ENCODE results near the gene COQ8B.

The COQ8B gene

DNA sequence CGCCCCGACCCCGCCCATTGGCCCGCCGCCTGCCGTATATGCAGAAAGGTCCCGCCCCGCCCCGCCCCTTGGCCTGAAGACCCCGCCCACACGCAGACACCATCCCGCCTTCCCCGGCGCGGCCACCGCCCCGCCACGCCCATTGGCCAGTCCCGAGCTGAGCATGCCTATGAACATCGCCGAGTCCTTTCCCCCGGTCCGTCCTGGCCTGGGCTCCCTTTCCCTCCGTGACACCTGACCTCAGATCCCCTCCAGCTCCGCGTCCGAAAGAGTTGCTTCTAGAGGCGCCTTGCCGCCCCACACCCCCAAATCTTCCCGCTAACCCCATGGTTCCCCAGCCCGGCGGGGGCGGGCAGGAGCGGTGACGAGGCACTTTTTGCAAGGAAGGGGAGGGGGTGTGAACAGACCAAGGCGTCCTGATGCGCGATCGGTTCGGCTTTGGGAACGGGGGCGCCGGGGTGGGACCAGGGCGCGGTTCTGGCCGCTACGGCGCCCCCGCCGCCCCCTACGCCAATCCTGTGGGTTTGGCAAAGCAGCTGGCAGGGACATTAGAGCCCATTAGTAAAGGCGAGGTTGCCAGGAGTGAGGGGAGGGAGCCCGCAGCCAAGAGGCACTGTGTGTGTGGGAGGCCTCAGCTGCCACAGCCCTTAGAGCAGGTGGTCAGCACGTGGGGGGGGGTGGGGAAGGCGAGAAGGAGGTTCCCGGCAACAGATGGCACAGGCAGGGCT is 25.8 kb downstream of the COQ8B start:
- peak; percentile 57 for DNase-seq (ENCODE audit: low read depth)
- TF ChIP-seq, protein P1, sequence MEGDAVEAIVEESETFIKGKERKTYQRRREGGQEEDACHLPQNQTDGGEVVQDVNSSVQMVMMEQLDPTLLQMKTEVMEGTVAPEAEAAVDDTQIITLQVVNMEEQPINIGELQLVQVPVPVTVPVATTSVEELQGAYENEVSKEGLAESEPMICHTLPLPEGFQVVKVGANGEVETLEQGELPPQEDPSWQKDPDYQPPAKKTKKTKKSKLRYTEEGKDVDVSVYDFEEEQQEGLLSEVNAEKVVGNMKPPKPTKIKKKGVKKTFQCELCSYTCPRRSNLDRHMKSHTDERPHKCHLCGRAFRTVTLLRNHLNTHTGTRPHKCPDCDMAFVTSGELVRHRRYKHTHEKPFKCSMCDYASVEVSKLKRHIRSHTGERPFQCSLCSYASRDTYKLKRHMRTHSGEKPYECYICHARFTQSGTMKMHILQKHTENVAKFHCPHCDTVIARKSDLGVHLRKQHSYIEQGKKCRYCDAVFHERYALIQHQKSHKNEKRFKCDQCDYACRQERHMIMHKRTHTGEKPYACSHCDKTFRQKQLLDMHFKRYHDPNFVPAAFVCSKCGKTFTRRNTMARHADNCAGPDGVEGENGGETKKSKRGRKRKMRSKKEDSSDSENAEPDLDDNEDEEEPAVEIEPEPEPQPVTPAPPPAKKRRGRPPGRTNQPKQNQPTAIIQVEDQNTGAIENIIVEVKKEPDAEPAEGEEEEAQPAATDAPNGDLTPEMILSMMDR (conservative IDR thresholded peaks at IDR 0.05; ENCODE audit: low read depth, low read length), result no peak
- H3K4me3 ChIP-seq (ENCODE audit: low read length), result peak overlapping the region; percentile 49

DNA sequence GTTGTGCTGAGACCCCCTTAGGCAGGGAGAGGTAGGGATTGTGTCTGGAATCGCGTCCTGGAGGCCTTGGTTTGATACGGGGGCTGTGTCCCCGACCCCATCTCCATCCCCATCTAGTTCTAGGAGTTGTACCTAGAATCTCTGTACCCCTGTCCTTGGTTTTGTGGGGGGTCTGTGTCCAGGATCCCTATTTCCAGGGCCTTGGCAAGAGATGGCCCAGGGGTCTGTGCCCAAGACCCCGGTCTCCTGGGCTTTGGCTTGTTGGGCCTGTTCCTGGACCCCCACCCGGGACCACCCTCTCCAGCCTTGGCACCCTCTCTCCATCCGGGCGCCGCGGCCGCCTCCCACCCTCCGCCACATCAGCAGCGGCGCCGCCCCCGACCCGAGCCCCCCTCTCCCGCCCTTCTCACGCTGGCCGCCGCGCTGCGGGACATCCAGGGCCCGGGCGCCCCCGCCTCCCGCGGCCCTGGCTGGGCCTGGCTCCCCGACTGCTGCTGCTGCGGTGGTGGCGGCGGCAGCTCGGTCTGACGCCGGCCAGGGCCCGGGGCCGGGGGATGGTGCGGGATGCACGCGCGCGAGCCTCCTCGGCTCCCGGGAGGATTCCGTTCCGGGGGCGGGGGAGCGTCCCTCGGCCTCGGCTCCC is 26.5 kb downstream of the COQ8B start, which contains the start of gene NUMBL:
Gene NUMBL, minus strand, starts transcription at position 602 of the 643 bp plus-strand sequence. Its CDS starts 168 bp downstream, at position 434.
- TF ChIP-seq, protein P1 (conservative IDR thresholded peaks at IDR 0.05; ENCODE audit: low read depth, low read length), result no peak
- no peak for DNase-seq (ENCODE audit: low read depth)
- H3K4me3 ChIP-seq (ENCODE audit: low read length), result peak within 1 kb of the TSS; percentile 80

DNA sequence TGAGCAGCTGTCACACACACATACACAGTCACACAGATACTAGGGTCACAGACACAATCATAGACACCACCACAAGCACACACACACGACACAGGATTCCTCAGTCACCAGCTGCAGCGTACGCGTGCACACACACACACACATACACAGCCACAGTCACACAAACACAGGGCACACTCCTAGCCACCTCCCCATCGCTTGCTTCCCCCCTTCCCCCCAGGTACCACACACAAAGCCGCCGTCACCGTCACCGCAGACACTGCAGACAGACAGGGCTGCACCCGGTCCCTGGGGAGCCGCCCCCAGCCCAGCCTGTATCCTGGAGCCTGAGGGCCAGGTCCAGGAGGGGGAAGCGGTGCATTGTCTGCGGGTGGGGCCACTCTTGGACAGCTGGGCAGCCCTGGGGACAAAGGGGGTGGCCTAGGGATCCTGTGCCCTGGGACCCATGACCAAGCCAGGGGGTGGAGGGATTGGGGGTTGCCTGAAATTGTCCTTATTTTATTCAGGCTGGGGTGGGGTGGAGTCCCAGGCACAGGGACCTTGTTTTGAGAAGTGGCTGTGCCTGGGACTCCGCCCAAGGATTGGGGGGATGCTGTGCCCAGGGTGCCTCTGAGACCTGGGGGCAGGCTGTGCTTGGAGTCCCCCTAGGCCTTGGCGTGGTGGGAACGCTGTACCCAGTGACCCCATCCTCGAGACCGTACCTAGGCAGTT is 27.2 kb downstream of the COQ8B start:
- no peak for DNase-seq (ENCODE audit: low read depth)
- peak overlapping the region; percentile 80 for H3K4me3 ChIP-seq (ENCODE audit: low read length)
- TF ChIP-seq, protein P1 (conservative IDR thresholded peaks at IDR 0.05; ENCODE audit: low read depth, low read length), result no peak

DNA sequence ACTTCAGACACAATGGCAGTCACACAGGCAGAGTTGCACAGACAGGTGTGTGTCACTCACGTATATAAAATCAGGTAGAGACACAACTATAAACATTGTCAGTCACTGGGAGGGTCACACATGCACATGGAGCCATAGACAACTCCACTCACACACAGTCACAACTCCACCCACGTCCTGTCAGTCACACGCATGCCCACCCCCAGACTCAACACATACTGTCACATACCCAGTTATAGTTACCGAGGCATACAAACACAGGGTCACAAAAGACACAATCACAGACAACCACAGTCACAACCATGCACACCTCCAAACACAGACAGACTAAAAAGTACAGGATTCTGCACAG is 27.7 kb downstream of the COQ8B start:
- TF ChIP-seq, protein P1 (conservative IDR thresholded peaks at IDR 0.05; ENCODE audit: low read depth, low read length), result no peak
- DNase-seq (ENCODE audit: low read depth), result no peak
- H3K4me3 ChIP-seq (ENCODE audit: low read length), result peak overlapping the region; percentile 80

DNA sequence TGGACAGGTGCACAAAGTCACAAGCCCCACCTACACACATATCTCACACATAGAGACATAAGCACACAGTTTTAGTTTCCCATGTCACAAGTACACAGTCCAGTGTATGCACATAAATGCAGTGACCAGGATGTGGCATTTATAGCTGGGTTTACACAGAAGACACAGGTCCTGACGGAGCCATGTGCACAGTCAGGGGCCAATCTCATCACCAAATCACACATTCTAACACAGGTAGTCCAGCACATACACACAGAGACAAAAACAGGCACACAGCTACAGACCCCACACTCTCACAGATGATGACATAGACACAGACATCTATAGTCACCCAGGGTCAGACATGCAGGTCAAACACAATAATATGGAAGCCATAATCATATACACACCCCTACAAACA is 28.4 kb downstream of the COQ8B start:
- no peak for DNase-seq (ENCODE audit: low read depth)
- TF ChIP-seq, protein P1 (conservative IDR thresholded peaks at IDR 0.05; ENCODE audit: low read depth, low read length), result no peak
- H3K4me3 ChIP-seq (ENCODE audit: low read length), result no peak overlapping the region

DNA sequence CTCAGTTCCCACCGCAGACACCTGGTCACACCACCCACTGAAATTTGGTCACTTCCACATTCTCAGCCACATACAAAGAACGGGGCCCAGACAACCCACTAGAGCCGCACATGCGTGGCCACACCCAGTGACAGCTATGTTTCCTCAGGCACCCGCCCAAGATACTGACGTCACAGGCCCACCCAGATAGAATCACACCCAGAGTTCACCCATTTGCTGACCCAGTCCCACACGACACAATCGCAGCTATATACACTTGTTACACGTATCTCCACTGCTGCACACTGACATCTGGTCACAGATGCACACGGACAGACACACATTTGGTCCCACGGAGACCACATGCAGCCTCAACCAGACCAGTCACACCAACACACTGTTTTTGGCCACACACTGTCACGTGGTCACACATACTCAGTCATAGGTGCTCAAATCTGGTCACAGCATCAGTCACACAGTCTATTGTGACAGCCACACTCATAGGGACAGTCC is 29.1 kb downstream of the COQ8B start:
- no peak for DNase-seq (ENCODE audit: low read depth)
- H3K4me3 ChIP-seq (ENCODE audit: low read length), result no peak overlapping the region
- TF ChIP-seq, protein P1 (conservative IDR thresholded peaks at IDR 0.05; ENCODE audit: low read depth, low read length), result no peak

Data from retinal pigment epithelial cell (primary cell).